Endothelial cell of hepatic sinusoid (primary cell): Measurements from ENCODE around the gene ANKMY1.

Experiments
- in situ Hi-C: cut with HindIII; loops from 2 replicates; pipeline ENCODE4 v1.10.0; 2017; ENCODE audit warnings: low sequenced_read_pairs

ANKMY1 gene

DNA sequence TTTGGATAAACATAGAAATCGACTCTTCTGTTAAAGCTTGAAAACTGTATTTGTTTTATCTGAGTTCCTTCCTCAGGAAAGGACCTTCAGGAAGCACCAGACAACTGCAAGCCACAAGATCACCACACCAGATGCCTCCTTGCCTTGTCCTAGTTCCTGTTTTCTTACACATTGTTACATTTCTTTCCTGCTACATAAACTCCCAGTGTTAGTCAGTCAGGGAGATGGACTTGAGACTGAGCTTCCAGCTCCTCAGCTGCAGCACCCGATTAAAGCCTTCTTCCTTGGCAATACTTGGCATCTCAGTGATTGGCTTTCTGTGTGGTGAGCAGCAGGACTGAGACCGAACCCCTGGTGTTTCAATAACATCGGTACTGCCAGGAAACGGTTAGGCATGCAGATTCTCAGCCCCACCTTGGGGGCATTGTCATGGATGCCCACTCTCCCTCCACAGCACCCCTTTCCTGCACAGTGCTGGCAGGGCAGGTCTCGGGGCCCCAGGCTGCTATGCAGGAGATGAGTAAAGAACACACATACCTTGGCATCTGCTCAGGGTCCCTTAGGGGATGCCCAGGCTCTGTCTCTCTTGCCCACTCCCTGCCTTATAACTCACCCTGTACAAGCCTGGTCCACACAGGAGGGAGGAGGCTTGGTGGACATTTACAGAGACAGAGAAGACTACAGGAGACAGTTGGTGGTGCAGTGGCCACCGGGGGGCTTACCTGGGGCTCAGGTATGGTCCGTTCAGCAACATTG, 32.6 kb downstream of the ANKMY1 start:
- in situ Hi-C loops = loop anchor here (25.0 kb wide), 1 partner anchor 262 kb away; no protein-coding TSS in a partner anchor

DNA sequence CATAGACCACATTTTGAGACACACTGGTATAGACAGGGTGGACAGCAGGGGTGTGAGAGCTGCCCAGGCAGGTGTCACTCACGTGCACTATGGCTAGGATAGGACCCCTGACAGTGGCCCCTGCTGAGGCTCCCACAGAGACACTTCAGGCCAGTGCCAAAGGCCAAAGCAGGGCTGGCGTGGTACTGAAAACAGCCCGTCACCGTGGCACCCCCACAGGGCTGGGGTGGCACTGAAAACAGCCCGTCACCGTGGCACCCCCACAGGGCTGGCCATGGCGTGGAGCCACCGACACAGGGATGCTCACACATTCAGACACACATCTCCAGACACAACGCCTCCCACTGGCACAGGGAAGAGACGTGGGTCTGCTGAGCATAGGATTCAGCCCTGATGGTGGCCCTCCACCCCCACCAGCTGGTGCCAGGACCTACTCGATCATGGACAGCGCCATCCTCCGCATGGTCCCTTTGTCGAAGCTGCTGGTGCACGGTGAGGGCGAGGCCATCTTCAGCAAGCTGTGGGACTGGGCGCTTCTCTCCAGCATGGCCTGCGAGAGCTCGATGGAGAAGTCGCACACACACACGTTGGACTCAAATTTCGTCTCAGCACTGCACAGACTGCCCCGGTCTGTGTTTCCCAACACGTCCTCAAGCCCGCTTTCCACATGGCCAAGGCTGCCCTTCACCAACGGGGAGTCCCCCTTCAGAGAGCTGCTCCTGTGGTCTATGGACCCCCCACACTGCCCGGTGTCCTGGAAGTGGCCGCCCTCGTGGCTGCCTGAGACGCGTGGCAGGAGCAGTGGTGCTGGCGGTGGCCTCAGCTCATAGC, 34.1 kb downstream of the ANKMY1 start:
- in situ Hi-C loops = loop anchor here (25.0 kb wide), 1 partner anchor 264 kb away; no protein-coding TSS in a partner anchor

DNA sequence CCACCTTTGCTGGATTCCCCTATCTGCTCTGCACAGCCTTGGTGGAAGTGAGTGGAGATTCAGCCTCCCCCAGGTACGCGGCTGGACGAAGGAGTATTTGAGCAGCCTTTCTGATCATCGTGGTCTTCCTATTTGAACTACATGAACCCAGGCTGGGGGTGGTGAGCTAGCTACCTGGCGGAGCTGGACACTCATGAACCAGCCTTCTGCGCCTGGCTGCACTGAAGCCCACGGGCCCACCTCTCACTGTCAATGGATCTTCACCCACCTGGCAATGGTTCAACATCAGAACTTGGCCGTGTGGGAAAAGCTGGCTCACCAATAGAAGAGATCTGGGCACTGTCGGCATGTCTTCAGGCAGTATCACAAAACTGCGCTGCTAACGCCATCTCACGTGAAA, 35.4 kb downstream of the ANKMY1 start:
- in situ Hi-C loops = loop anchor here (25.0 kb wide), 1 partner anchor 265 kb away; no protein-coding TSS in a partner anchor

DNA sequence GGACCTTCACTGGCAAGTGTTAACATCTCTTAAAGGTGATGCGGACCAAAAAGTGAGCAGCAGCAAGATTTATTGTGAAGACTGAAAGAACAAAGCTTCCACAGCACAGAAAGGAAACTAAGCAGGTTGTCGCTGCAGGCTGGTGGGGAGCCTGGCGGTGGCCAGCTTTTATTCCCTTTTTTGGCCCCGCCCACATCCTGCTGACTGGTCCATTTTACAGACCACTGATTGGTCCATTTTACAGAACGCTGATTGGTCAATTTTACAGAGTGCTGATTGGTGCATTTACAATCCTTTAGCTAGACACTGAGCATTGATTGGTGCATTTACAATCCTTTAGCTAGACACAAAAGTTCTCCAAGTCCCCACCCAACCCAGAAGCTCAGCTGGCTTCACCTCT, 35.9 kb downstream of the ANKMY1 start:
- in situ Hi-C loops = loop anchor here (25.0 kb wide), 1 partner anchor 265 kb away; no protein-coding TSS in a partner anchor

DNA sequence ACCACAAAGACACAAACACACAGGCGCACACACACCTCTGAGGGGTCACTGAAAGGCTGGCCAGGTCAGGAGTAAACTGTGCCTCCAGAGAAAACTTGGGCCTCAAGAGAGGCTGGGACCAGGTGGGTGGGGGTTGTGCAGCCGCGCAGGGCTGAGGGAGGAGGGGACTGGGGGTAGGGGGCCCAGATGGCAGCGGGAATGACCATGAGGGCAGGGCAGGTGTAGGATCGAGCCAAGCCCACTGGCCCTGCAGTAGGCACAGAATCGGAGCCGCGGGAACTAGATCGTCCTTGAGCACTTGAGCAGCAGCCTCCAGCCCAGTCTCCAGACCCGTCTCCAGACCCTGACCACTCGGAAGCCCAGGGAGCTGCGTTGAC, 36.8 kb downstream of the ANKMY1 start:
- in situ Hi-C loops = loop anchor here (25.0 kb wide), 1 partner anchor 266 kb away; no protein-coding TSS in a partner anchor

DNA sequence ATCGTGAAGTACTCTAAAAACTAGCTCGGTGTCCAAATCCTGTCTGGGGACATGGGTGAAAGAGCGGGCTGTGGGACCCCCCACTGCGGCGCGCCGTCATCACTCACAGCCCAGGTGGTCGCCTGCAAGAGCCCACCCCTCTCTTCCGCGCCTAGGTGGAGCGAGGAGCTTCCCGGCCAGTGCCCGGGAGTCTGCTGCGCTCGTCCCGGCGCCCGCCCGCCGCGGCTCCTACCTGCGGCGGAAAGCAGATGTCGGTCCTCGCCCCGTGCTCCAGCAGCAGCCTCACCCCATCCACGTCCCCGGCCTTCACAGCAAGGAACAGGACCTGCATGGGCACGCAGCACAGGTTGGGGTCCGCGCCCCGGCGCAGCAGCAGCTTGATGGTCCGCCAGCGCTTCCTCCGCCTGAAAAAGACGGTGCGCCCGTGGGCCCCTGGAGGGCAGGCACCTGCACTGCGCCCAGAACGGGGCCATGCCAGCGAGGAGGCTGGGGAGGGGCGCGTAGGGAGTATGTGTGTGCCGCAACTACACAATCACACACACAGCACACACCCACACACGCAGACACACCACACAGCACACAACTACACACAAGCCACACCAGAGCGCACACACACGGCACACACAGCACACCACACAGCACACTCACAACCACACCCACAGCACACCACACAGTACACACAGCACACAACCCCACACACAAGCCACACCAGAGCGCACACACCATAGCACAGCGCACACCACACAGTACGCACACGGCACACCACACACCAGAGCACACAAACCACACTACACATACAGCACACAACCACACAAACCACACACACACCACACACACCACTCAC, 37.4 kb downstream of the ANKMY1 start:
- in situ Hi-C loops = loop anchor here (25.0 kb wide), 1 partner anchor 267 kb away; no protein-coding TSS in a partner anchor

DNA sequence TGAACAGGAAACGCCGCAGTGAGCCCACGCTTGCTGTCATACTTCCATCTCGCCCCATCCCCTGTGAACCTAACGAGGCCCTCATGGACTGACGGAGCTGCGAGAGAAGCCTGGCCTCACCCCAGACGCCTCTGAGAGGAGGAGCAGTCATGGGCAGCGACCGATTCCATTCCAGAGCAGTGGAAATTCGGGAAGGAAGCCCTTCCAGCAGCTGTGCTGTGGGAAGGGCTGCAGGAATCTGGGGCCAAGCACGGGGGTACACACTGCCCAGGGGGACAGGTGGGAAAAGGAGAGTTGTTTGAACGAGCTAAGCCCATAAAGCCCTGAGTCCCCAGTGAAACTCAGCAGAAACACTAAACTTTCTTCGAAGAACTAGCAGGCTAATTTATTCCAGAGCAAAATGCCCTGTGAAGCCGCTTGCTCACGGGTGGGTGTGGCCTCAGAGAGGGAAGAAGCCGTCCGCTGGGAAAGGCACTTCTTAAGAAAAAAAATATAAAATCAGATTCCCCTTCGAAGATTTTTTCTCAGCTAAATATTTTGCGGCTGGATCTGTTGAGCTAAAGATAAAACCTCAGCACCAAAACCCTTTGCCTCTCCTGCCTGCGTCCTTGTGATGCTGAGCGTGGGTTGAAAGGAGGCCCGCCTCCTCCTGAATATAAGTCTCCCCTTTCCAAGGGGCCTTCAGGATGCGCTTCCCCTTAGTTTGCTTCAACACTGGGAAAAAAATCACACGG, 38.2 kb downstream of the ANKMY1 start:
- in situ Hi-C loops = loop anchor here (5.0 to 25.0 kb wide), 2 partner anchors 33 to 268 kb away; no protein-coding TSS in a partner anchor

DNA sequence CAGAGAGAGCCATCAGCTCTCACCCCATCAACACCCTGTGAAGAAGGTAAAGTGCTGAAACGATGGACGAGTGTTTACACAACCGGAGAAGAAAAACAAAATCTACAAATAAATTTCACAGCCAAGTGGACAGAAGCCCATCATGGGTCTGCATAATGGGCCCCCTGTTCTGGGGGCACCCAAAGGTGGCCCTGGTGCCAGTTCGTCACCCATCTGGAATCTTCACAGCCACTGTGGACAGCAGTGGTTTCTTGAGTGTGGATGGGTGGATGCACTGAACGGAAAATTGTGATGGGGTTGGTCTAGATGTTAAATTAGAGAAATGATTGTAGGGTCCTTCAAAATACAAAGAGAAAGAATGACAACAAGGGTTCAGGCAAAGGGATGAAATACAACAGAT, 38.8 kb downstream of the ANKMY1 start:
- in situ Hi-C loops = loop anchor here (5.0 to 25.0 kb wide), 2 partner anchors 33 to 268 kb away; no protein-coding TSS in a partner anchor

DNA sequence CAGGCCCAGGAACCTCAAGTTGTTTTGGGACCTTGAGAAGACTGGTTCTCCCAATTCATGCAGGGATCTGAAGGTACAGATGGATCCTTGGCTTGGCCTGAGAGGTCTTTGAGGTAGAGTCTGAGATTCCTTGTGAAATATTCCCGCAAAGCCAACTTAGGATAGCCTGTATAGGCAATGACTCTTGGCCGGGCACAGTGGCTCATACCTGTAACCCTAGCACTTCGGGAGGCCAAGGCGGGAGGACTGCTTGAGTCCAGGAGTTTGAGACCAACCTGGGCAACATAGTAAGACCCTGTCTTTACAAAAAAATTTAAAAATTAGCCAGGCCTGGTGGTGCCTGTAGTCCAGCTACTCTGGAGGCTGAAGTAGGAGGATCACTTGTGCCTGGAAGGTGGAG, 40.4 kb downstream of the ANKMY1 start:
- in situ Hi-C loops = loop anchor here (5.0 to 25.0 kb wide), 2 partner anchors 35 to 270 kb away; no protein-coding TSS in a partner anchor

DNA sequence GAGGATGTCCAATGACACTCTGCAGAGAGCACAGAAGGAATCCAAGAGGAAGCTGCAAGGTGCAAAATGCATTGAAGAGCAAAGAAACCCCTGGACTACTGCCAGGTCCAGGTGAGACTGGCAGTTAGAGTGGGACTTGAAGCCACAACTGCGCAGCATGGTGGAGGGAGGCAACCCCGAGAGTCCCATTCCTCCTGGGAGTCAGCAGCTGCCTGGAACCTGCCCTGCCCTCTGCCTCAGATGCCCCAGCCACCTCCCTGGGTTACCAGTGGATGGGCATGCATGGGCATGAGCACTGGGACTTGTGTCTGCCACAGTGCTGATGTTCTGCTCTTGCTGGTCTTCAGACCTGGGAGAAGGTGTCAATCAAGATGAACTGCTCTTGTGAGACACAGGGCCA, 43.2 kb downstream of the ANKMY1 start:
- in situ Hi-C loops = loop anchor here (5.0 to 25.0 kb wide), 2 partner anchors 38 to 273 kb away; no protein-coding TSS in a partner anchor

DNA sequence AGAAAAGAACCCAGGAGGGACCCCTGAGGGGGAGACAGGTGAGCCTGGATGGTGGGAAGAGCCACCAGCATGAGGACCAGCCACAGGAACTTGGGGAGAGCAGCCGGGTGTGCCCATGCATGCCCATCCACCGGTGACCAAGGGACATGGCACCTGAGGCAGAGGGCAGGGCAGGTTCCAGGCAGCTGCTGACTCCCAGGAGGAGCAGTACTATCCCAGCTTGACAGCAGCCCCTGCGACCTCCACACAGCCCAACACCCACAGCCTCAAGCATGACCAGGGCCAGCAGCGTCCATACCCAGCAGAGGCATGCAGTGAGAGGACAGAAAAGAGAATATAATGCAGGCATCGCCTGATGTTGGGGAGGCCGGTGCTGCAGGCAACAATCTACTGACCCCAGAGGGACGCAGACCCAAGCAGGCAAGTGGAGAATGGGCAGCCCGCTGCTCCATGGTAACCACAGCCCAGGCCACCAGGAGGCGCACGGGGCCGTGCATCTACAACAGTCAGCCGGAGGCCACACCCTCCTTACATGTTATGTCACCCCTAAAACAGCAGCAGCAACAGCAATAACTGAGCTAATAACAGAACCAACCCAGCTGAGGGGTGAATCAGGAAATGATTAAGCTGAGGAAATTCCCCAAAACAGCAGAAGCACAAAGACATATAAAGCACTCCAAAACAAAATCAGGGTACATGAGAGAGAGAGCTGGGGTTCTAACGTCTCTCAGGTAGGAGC, 44.1 kb downstream of the ANKMY1 start:
- in situ Hi-C loops = loop anchor here (25.0 kb wide), 1 partner anchor 274 kb away; no protein-coding TSS in a partner anchor

DNA sequence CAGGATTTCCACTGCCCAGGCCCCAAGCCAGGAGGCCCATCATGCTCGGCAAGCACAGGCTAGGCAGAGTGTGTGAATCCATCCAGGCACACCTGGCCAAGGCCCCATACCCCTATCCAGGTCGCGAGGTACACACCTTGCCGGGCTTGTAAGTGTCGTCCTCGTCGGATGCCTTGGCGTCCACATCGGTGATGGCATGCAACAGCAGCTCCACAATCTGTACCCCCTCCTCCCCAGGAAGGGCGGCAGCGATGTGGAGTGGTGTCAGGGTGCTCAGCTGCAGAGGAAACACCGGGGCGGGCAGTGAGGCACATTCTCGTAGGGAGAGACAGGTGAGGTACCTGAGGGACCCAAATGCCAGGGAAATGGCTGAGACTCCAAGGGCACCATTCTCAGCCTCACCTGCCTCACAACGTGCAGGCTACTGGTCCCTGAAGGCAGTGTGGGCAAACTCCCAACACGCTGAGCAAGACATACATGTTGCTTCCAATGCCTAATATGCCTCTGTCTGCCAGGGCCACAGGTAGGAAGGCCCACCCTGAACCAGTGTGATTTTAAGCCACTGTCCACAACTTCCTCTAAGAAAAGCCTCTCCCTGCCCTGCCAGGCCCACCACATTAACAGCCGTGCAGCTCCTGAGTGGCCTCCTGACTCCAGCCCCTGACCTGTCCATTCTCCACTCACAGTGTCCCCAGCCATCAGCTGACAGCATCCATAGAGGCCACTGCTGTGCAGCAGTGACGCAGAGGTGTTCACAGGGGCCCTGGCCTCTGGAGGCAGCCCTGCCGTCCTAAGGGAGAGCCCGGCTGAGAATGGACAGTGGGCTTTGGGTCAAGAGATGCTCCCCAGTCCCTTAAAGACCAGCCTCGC, 44.9 kb downstream of the ANKMY1 start:
- in situ Hi-C loops = loop anchor here (25.0 kb wide), 1 partner anchor 274 kb away; no protein-coding TSS in a partner anchor

DNA sequence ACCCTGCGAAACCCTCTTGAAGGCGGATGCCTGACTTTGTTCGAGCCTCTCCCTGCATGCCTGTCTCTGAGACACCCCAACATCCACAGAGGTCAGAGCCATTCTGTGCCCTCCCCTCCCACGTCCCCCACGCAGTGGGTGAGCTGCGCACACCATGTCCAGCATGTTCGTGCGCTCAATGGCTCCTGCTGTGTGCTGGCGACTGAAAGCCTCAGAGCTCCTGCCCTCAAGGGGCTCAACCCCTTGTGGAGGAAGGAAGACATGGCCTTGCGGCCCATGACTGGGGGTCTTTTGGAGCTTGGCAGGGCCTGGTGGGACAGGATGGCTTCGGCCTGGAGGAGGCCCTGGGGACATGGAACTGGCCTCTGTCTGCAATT, 45.7 kb downstream of the ANKMY1 start:
- in situ Hi-C loops = loop anchor here (25.0 kb wide), 1 partner anchor 275 kb away; no protein-coding TSS in a partner anchor

DNA sequence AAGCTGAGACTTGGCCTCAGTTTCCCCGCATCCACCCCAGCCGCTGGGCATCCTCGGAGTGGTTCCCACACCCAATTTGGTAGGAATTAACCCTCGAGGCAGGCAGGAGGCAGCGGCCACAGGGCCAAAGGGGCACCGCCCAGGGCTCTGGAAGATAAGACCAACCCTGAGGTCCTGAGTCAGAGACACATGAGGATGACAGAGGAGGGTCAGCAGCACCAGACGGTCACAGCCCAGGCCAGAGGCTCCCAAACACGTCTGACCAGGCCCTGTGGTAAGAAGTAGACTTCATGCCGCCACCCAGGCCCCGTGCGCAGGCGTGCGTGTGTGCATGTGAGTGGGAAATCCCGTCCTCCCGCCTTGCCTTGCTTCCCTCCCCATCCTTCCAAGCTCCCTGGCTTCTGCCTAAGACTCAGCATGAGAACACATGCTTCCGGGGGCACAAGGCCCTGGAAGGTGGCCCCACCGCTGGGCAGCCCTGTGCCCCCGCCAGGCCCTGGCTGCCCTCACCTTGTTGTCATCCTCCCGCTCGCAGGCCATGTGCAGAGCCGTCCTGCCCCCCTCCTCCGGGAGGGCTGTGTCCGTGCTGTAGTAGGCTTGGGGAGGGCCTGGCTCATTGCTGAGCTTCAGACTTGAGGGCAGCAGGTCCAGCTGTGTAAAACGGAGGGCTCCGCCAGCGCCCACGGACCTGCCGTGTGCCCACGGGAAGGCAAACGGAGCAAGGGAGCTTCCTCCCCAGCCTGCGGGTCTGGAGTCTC, 46.3 kb downstream of the ANKMY1 start:
- in situ Hi-C loops = loop anchor here (25.0 kb wide), 1 partner anchor 276 kb away; no protein-coding TSS in a partner anchor

DNA sequence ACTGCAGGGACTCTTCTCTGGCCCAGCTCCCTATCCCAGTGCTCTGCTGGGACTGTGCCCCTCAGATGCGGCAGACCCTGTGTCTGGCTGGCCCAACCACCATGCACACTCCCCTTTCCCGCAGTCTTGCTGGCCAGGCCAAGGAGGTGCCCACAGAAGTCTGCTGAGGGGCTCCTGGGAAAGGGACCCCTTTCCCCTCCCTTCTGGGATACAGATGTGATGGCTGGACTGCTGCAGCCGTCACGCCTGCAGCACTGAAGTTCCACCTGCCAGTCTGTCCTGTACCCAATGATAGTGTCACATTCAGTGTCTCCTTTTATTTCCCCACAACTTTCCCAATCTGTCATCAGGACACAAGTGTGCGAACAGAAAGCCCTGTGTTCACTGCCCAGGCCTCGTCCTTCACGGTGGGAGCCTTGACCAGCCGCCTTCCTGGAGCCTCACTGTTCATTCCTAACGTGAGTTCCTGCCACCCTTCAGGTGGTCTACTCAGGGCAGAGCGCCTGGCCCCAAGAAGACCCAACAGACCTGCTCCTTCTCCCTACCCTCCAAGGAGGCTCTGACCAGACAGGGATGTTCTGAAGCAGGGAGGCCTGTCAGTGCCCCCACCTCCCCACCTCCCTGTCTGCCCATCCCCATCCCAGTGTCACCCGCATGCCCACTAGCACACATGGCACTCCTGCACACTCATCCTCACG, 47.1 kb downstream of the ANKMY1 start:
- in situ Hi-C loops = loop anchor here (25.0 kb wide), 1 partner anchor 277 kb away; no protein-coding TSS in a partner anchor
